Activated CD4-positive, alpha-beta T cell treated with anti-CD3 and anti-CD28 coated beads for 36 hours (primary cell): ENCODE data around the gene ZNF521. TPM values are rescaled to one million over a fixed set of nuclear protein-coding genes. Genes with fewer than 3 reads are reported as not detected.

Experiments
- ATAC-seq: fragments of 200-7000 bp; cut with Tn5 transposase; one replicate; pipeline ENCODE4 v1.10.0; 2021; ENCODE audit warnings: mild to moderate bottlenecking, moderate library complexity
- CTCF ChIA-PET: fragments of 350-600 bp; sonication (Branson Sonifier 250); formaldehyde crosslinking; loops from one replicate; lab custom pipeline; 2021; ENCODE audit warnings: antibody characterized with exemption; lab: Charles Lee
- POLR2A ChIA-PET: fragments of 350-600 bp; sonication (Branson Sonifier 250); formaldehyde crosslinking; loops from one replicate; lab custom pipeline; 2021; ENCODE audit warnings: antibody characterized with exemption, inconsistent platforms; lab: Charles Lee
- DNase-seq: peaks from one replicate; pipeline ENCODE4 v3.0.0-alpha.2; 2020
- H3K27ac Mint-ChIP-seq: one replicate; pipeline ENCODE4 v1.8.0; 2021; ENCODE audit warnings: mixed read lengths
- H3K27me3 Mint-ChIP-seq: one replicate; pipeline ENCODE4 v1.8.0; 2021; ENCODE audit warnings: mixed read lengths
- H3K36me3 Mint-ChIP-seq: one replicate; pipeline ENCODE4 v1.8.0; 2021; ENCODE audit warnings: low read depth, mixed read lengths
- H3K4me1 Mint-ChIP-seq: one replicate; pipeline ENCODE4 v1.8.0; 2021; ENCODE audit warnings: mixed read lengths
- H3K4me3 Mint-ChIP-seq: one replicate; pipeline ENCODE4 v1.8.0; 2021; ENCODE audit warnings: mild to moderate bottlenecking, moderate library complexity, mixed read lengths
- H3K9me3 Mint-ChIP-seq: one replicate; pipeline ENCODE4 v1.8.0; 2021; ENCODE audit warnings: low read depth, mixed read lengths
- intact Hi-C, 2 experiments: fragments of 100-400 bp; cut with DNase I in 1 of 2; cut with micrococcal nuclease in 1 of 2; formaldehyde crosslinking; loops; one replicate each; pipeline versions ENCODE4 v1.14.2 to v1.15.1; 2022 to 2024; cut with DNase I, micrococcal nuclease
- total RNA-seq, 2 experiments: library from RNA; stranded (reverse); gene quantifications; one replicate each; pipeline ENCODE4 v1.2.3, GENCODE V29; 2021

The ZNF521 gene
- total RNA-seq = not detected

DNA sequence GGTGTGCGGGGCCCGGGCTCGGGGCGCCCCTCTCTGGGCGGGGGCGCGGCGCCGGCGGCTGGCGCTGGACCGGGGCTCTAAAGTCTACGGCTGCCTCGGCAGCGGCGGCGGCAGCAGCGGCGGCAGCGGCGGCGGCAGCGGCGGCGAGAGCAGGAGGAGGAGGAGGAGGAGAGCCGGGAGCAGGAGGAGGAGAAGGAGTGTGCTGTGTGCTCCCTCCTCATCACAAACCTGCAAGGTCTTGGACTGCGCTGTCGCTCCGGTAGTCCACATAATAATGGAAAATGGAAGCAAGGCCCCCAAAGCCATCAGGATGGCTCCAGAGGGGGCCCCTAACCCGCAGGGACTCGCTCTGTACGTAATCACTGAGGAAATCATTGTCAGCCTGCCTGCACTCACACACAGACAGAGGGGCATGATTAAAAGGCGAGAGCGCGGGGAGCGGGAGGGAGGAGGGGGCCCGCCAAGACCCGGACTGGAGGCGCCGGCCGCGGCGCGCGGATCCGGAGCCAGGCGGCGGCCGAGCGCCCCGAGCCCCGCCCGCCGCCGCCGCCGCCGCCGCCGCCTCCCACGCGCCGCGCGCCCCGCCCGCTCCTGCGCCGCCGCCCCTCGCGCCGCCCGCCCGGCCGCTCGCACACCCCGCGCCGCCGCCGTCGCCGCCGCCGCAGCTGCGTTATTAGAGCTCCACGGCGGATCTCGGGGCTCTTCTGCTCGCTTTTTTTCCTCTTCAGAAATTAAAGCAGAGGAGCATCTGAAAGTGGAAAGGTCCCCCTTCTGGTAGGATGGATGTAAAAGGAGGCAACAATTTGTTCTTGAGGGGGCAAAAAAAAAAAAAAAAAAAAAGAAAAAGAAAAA is at the start of gene ZNF521:
Gene ZNF521 (minus strand): TSS at position 390 of the 852 bp plus-strand sequence. CDS start 1,220 bp downstream, outside the sequence.
- Mint-ChIP-seq H3K4me3 (peak within 1 kb of the TSS; percentile 71), H3K4me1 (peaks cover 10% of the 10 kb centered on the region), H3K27me3 (peaks cover 48% of the 10 kb centered on the region), H3K27ac (no peak within 1 kb of the TSS), H3K36me3 (no peaks in the 10 kb centered on the region), H3K9me3 (no peaks in the 10 kb centered on the region)
- peak; percentile 72 for DNase-seq
- ATAC-seq = peak; percentile 88
- intact Hi-C loops = loop anchor here in 1 of 2 experiments (5.0 kb wide), 1 partner anchor 740 kb away; the partner anchor contains the start of gene SS18
- ChIA-PET CTCF (no interaction called here), POLR2A (no interaction called here)

DNA sequence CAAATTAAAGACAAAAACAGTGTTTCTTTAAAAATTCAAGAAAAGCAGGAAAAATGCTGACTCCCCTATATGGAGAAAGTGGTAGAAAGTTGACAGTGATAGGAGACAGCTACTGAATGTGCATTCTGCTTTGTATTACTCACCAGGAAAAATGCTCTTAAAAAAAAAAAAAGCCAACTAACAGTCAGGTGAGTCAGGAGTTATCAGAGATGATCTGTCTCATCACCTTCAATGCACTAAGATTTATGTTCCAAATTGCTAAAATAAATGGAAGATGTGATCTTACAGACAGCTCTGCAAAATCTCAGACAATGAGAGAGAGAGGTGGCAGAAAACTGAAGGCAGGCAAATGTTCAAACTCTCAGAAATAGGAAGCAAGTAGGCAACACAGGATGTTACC is 47.6 kb upstream of the ZNF521 start:
- POLR2A ChIA-PET = interaction anchor here (0.6 kb wide), 1 partner anchor 45 kb away, joined by 4 read pairs; no protein-coding TSS in a partner anchor
- Mint-ChIP-seq H3K4me3 (no peak overlapping the region), H3K36me3 (no peaks in the 10 kb centered on the region), H3K27ac (no peak overlapping the region), H3K27me3 (no peaks in the 10 kb centered on the region), H3K9me3 (peaks cover 6% of the 10 kb centered on the region), H3K4me1 (no peaks in the 10 kb centered on the region)
- intact Hi-C loops = no loop called here
- DNase-seq (no peak), ATAC-seq (no peak)
- CTCF ChIA-PET = no interaction called here

DNA sequence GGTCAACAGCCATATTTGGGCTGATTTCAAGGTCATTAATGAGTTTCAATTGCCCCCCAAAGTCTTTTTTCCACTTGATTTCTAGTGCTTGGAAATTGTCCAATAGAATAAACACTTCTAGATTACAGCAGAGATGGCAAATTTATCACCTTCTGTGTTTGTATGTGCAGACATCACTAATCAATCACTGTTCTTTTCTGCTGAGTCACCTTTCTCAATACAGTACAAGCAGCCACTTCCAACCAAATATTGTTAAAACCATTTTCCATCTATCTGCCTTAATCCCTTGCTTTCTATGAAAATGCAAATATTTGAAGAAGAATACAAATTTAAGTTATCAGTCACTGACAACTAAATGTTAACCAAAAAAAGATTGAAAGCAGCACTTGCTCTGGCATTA is 40.2 kb upstream of the ZNF521 start:
- intact Hi-C loops = no loop called here
- no peaks in the 10 kb centered on the region for H3K4me1 Mint-ChIP-seq
- no peak overlapping the region for H3K27ac Mint-ChIP-seq
- ChIA-PET CTCF (no interaction called here), POLR2A (no interaction called here)
- H3K4me3 Mint-ChIP-seq = no peak overlapping the region
- ATAC-seq (no peak), DNase-seq (no peak)
- H3K27me3 Mint-ChIP-seq = no peaks in the 10 kb centered on the region
- H3K36me3 Mint-ChIP-seq = no peaks in the 10 kb centered on the region
- peaks cover 11% of the 10 kb centered on the region for H3K9me3 Mint-ChIP-seq

DNA sequence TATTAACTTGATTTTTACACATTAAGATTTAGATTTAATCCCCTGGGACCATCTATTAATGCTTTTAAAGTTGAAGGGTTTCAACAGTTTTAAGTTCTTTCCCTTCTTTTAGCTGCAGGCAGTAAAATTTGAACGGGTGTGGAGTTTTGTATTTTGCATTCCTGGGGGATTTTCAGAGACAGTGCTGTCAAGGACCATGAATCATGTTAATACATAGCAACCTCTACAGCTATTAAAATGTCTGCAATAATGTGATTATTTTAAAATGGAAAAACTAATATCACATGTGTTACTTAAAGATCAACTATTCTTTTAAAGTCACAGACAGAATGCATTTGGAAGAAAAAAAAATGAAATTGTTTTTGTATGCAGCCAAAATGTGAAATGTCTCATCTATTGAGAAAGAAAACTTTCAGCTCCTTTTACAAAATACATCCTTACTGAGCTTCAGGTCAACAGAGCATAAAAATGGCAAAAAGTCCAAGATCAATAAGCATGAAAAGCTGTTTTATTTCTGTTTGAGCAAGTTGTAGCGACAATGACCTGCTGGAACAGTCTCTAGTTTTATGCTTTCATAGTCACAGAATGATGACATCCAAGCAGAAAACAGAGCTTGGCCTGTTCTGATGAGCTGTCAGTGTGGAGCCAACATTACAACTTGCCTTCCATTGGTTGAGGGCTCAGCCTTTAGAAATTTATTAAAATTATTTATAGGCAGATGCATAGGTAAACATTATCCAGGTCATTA is 21.6 kb upstream of the ZNF521 start:
- no peak for DNase-seq
- ATAC-seq = no peak
- intact Hi-C loops = no loop called here
- Mint-ChIP-seq H3K36me3 (no peaks in the 10 kb centered on the region), H3K27me3 (peaks cover 9% of the 10 kb centered on the region), H3K9me3 (no peaks in the 10 kb centered on the region), H3K4me1 (no peaks in the 10 kb centered on the region), H3K27ac (no peak overlapping the region), H3K4me3 (no peak overlapping the region)
- ChIA-PET POLR2A (no interaction called here), CTCF (interaction anchor here (0.7 kb wide), 1 partner anchor 713 kb away, joined by 3 read pairs; no protein-coding TSS in a partner anchor)

DNA sequence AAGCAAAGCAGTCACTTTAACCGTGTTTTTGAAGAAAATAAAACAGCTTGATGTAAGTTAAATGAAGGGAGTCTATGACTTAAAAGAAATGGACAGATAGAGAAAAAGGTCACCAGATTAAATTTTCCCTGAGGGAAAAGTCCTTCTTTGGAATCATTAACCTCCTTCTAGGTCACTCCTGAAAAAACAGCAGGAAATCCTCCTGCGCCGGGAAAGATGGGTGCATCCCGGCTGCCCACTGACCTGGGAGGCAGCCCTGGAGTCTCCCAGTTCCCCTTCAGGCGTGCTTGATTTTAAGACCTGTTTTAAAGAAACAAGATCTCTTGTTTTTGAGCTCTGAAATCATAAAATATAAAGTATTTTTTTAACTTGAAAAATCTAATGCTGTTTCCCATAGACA is 18.4 kb upstream of the ZNF521 start:
- POLR2A ChIA-PET = no interaction called here

DNA sequence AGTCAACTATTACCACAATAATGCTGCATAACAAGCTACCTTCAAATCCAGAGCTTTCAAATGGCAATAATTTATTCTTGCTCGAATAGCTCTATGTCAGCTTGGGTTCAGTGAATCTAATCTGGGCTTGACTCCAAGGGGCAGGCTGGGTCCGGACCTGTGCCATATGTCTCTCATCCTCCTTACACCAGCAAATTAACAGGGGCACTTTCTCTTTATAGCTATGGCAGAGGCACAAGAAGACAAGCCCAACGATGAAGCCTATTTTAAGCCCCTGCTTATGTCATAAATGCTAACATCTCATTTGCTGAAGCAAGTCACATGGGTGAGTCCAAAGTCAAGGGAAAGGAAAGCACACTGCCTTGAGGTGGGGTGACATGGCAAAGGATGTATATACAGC is 13.3 kb upstream of the ZNF521 start:
- ATAC-seq (no peak), DNase-seq (no peak)
- intact Hi-C loops = no loop called here
- no peaks in the 10 kb centered on the region for H3K4me1 Mint-ChIP-seq
- no peaks in the 10 kb centered on the region for H3K9me3 Mint-ChIP-seq
- ChIA-PET POLR2A (no interaction called here), CTCF (no interaction called here)
- no peaks in the 10 kb centered on the region for H3K36me3 Mint-ChIP-seq
- no peak overlapping the region for H3K4me3 Mint-ChIP-seq
- H3K27me3 Mint-ChIP-seq = peaks cover 18% of the 10 kb centered on the region
- no peak overlapping the region for H3K27ac Mint-ChIP-seq

More for the DNA sequence above, 18.4 kb upstream of the ZNF521 start:
- no peak overlapping the region for H3K27ac Mint-ChIP-seq
- H3K36me3 Mint-ChIP-seq = no peaks in the 10 kb centered on the region
- DNase-seq (no peak), ATAC-seq (no peak)
- no peaks in the 10 kb centered on the region for H3K9me3 Mint-ChIP-seq
- H3K4me1 Mint-ChIP-seq = no peaks in the 10 kb centered on the region
- CTCF ChIA-PET = no interaction called here
- H3K4me3 Mint-ChIP-seq = no peak overlapping the region
- H3K27me3 Mint-ChIP-seq = no peaks in the 10 kb centered on the region
- intact Hi-C loops = no loop called here

DNA sequence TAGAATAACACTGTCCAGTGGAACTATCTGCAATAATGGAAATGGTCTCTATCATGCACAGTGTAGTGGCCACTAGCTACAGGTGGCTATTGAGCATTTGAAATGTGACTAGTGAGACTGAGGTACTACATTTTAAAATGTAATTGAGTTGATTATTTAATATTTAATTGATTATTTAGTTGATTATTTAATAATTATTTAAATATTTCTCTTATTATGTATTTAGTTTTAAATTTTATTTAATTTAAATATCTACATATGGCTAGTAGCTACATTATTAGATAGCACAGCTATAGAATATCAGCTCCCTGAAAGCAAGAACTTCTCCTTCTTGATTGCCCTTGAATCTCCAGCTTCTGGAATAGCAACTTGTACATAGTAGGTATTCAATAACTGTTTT is 12.8 kb upstream of the ZNF521 start:
- no peak for ATAC-seq
- DNase-seq = no peak
- Mint-ChIP-seq H3K36me3 (no peaks in the 10 kb centered on the region), H3K4me1 (no peaks in the 10 kb centered on the region), H3K27ac (no peak overlapping the region), H3K4me3 (no peak overlapping the region), H3K9me3 (no peaks in the 10 kb centered on the region), H3K27me3 (peaks cover 21% of the 10 kb centered on the region)
- POLR2A ChIA-PET = no interaction called here
- intact Hi-C loops = no loop called here
- CTCF ChIA-PET = no interaction called here

DNA sequence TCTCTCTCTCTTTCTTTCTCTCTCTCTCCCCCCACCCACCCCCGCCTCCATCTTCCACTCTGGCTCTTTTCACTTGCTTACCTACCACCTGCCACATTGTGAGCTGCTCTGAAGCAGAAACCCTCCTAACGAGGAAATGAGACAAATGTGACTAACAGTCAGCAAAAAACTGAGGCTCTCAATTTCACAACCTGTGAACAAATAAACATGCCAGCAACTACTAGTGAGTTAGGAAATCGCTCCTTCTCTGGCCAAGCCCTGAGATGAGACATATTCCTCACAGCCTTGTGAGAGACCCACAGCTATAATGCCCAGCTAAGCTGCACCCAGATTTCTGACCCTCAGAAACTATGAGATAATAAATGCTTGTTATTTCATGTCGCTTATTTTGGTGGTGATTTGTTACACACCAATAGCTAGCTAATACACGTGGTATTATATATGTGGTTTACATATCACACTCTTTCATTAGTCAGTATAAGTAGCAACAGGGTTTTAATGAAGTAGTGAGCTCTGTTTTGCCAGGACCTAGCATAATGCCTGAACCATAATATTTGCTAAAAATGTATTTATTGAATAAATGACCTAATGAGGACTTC is 8.4 kb upstream of the ZNF521 start:
- CTCF ChIA-PET = no interaction called here
- Mint-ChIP-seq H3K9me3 (no peaks in the 10 kb centered on the region), H3K4me1 (no peaks in the 10 kb centered on the region), H3K4me3 (no peak overlapping the region), H3K36me3 (no peaks in the 10 kb centered on the region), H3K27me3 (peaks cover 28% of the 10 kb centered on the region), H3K27ac (no peak overlapping the region)
- POLR2A ChIA-PET = no interaction called here
- intact Hi-C loops = no loop called here
- DNase-seq = no peak
- no peak for ATAC-seq

DNA sequence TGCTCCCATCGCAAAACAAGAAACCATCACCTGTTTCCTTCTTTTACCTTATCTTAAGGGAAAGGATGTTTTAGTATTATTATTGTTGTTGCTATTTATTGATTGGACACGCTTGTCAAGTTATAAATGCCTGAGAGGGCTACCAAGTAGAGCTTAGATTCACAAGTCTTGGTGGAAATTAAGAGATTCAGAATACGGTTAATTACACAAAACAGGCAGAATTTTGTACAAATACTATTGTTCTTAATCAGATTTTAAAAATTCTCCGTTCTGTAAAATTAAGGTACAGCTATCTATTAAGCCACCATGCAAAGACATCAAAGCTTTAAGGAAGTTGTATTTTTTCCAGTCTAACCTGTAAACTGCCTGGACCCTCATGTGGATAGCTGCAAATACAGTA is 1.1 kb upstream of the ZNF521 start:
- intact Hi-C loops = loop anchor here in 1 of 2 experiments (5.0 kb wide), 1 partner anchor 739 kb away; the partner anchor contains the start of gene SS18
- Mint-ChIP-seq H3K27ac (no peak overlapping the region), H3K4me1 (peaks cover 10% of the 10 kb centered on the region), H3K4me3 (no peak overlapping the region), H3K36me3 (no peaks in the 10 kb centered on the region), H3K9me3 (no peaks in the 10 kb centered on the region), H3K27me3 (peaks cover 37% of the 10 kb centered on the region)
- CTCF ChIA-PET = interaction anchor here (0.5 kb wide), 1 partner anchor 144 kb away, joined by 3 read pairs; no protein-coding TSS in a partner anchor
- POLR2A ChIA-PET = no interaction called here
- ATAC-seq = no peak
- DNase-seq = no peak

DNA sequence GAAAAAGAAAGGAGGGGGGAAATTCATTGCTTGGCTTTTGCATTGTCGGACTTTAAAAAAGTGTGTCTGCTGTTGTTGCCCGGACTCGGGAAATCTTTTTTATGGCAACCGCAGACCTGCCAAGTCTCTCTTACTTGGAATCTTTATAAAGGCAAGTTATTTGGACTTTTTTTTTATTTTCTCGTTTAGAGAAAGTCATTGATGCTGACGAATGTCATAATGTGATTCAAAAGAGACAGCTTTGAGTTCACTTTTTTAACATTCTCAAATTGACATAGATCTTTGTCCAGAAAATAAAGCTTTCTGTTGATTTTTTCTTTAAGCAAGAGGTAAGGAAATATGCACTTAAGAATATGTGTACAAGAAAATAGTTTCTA is 651 bp upstream of the ZNF521 start:
- ChIA-PET CTCF (no interaction called here), POLR2A (no interaction called here)
- DNase-seq = no peak
- intact Hi-C loops = loop anchor here in 1 of 2 experiments (5.0 kb wide), 1 partner anchor 740 kb away; the partner anchor contains the start of gene SS18
- H3K27ac Mint-ChIP-seq = no peak overlapping the region
- ATAC-seq = no peak
- no peaks in the 10 kb centered on the region for H3K9me3 Mint-ChIP-seq
- H3K27me3 Mint-ChIP-seq = peaks cover 42% of the 10 kb centered on the region
- peaks cover 10% of the 10 kb centered on the region for H3K4me1 Mint-ChIP-seq
- H3K4me3 Mint-ChIP-seq = no peak overlapping the region
- no peaks in the 10 kb centered on the region for H3K36me3 Mint-ChIP-seq

DNA sequence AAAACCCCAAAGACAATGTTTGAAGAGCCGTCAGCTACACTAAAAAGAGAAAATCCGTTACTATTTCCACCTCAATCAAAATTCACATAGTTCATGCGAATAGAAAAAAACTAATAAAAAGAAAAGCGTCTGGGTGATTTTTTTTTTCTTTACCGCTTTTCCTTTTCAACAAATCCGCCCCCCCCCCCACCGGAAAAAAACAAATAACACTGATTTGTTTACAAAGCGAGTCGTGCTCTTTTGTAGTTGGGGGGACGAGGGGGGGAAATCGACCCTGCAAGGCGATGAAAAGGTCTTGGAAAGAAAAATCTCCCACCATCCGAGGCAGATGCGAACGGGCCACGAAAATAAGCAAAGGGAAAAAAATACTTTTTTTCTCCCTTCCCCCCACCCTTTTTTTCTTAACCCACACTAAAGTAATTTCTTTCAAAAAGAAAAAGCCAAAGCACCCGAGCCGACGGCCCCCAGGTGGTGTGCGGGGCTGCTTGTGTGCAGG is 638 bp downstream of the ZNF521 start:
- Mint-ChIP-seq H3K27me3 (peaks cover 50% of the 10 kb centered on the region), H3K4me3 (peak overlapping the region; percentile 71), H3K27ac (no peak overlapping the region), H3K9me3 (no peaks in the 10 kb centered on the region), H3K36me3 (no peaks in the 10 kb centered on the region), H3K4me1 (peaks cover 10% of the 10 kb centered on the region)
- DNase-seq = no peak
- ChIA-PET POLR2A (no interaction called here), CTCF (no interaction called here)
- intact Hi-C loops = loop anchor here in 1 of 2 experiments (5.0 kb wide), 1 partner anchor 741 kb away; the partner anchor contains the start of gene SS18
- no peak for ATAC-seq
